WTC11 (cell line): ENCODE data around the gene TCEA2. TPM values are rescaled to one million over a fixed set of nuclear protein-coding genes. Genes with fewer than 3 reads are reported as not detected.

ENCODE experiments used
- ATAC-seq: fragments of 200-7000 bp; cut with Tn5 transposase; 2 replicates; pipeline ENCODE4 v1.10.0; 2021; ENCODE audit warnings: mild to moderate bottlenecking, moderate library complexity
- CTCF ChIA-PET: fragments of 300-600 bp; sonication (Branson Sonifier 250); formaldehyde crosslinking; loops from one replicate; lab custom pipeline; 2021; ENCODE audit warnings: antibody characterized with exemption; lab: Charles Lee
- POLR2A ChIA-PET: fragments of 350-600 bp; sonication (Branson Sonifier 250); formaldehyde crosslinking; loops from one replicate; lab custom pipeline; 2021; ENCODE audit warnings: antibody characterized with exemption; lab: Charles Lee
- DNase-seq: peaks from one replicate; pipeline ENCODE4 v3.0.0; 2021; ENCODE audit warnings: low spot score
- H3K27ac Mint-ChIP-seq: 2 replicates; pipeline ENCODE4 v1.8.0; 2021; ENCODE audit warnings: mixed read lengths
- H3K27me3 Mint-ChIP-seq: 2 replicates; pipeline ENCODE4 v1.8.0; 2021; ENCODE audit warnings: low read depth, mild to moderate bottlenecking, moderate library complexity, mixed read lengths
- H3K36me3 Mint-ChIP-seq: 2 replicates; pipeline ENCODE4 v1.8.0; 2021; ENCODE audit warnings: mixed read lengths
- H3K4me1 Mint-ChIP-seq: 2 replicates; pipeline ENCODE4 v1.8.0; 2022; ENCODE audit warnings: mixed read lengths
- H3K4me3 Mint-ChIP-seq: 2 replicates; pipeline ENCODE4 v1.8.0; 2021; ENCODE audit warnings: mild to moderate bottlenecking, moderate library complexity, mixed read lengths
- H3K9me3 Mint-ChIP-seq: 2 replicates; pipeline ENCODE4 v1.8.0; 2021; ENCODE audit warnings: mixed read lengths
- ATF1 ChIP-seq: sonication (generic); formaldehyde crosslinking; IDR thresholded peaks from 2 replicates; pipeline ENCODE4 v1.8.1; 2023; ENCODE audit warnings: mild to moderate bottlenecking, moderate library complexity, missing genetic modification reagents
- FOXJ3 ChIP-seq: sonication (generic); formaldehyde crosslinking; IDR thresholded peaks from 2 replicates; pipeline ENCODE4 v1.9.0; 2021; ENCODE audit warnings: missing genetic modification reagents, mild to moderate bottlenecking, borderline replicate concordance
- GABPB1 ChIP-seq: sonication (generic); formaldehyde crosslinking; IDR thresholded peaks from 2 replicates; pipeline ENCODE4 v1.8.1; 2023; ENCODE audit warnings: mild to moderate bottlenecking, missing genetic modification reagents
- OVOL2 ChIP-seq: fragments of 250-450 bp; sonication (Bioruptor Pico); IDR thresholded peaks from 2 replicates; pipeline ENCODE4 v1.9.0; 2021; ENCODE audit warnings: mild to moderate bottlenecking, borderline replicate concordance
- PRRX2 ChIP-seq: fragments of 250-450 bp; sonication (Bioruptor Pico); IDR thresholded peaks from 2 replicates; pipeline ENCODE4 v1.8.0; 2021; ENCODE audit warnings: mild to moderate bottlenecking
- RORB ChIP-seq: fragments of 250-450 bp; sonication (Bioruptor Pico); IDR thresholded peaks from 2 replicates; pipeline ENCODE4 v1.9.0; 2021; ENCODE audit warnings: mild to moderate bottlenecking
- SMAD4 ChIP-seq: sonication (generic); formaldehyde crosslinking; IDR thresholded peaks from 2 replicates; pipeline ENCODE4 v1.8.0; 2022; ENCODE audit warnings: mild to moderate bottlenecking, missing genetic modification reagents
- SOX15 ChIP-seq: fragments of 250-450 bp; sonication (Bioruptor Pico); IDR thresholded peaks from 2 replicates; pipeline ENCODE4 v1.9.0; 2021; ENCODE audit warnings: mild to moderate bottlenecking
- ZNF138 ChIP-seq: sonication (generic); formaldehyde crosslinking; conservative IDR thresholded peaks from 2 replicates; pipeline ENCODE4 v1.8.1; 2022; ENCODE audit warnings: mild to moderate bottlenecking, moderate library complexity, missing genetic modification reagents
- ZNF232 ChIP-seq: sonication (generic); formaldehyde crosslinking; IDR thresholded peaks from 2 replicates; pipeline ENCODE4 v1.8.0; 2022; ENCODE audit warnings: mild to moderate bottlenecking, missing genetic modification reagents
- total RNA-seq: library from RNA; stranded (reverse); gene quantifications from 3 replicates; pipeline ENCODE4 v1.2.3, GENCODE V29; 2021
- TF ChIP-seq, protein P1 (sequence below): sonication (generic); formaldehyde crosslinking; IDR thresholded peaks from 2 replicates; pipeline ENCODE4 v1.8.0; 2022; ENCODE audit warnings: mild to moderate bottlenecking, missing genetic modification reagents
- TF ChIP-seq, protein P2 (sequence below): sonication (generic); formaldehyde crosslinking; IDR thresholded peaks from 2 replicates; pipeline ENCODE4 v1.8.1; 2023; ENCODE audit warnings: mild to moderate bottlenecking, missing genetic modification reagents, moderate library complexity
- TF ChIP-seq, protein P3 (sequence below): fragments of 200-600 bp; IDR thresholded peaks from 2 replicates; pipeline ENCODE4 v1.8.0; 2022; ENCODE audit warnings: antibody characterized with exemption
- TF ChIP-seq, protein P4 (sequence below): fragments of 250-450 bp; sonication (Bioruptor Pico); IDR thresholded peaks from 2 replicates; pipeline ENCODE4 v2.1.2; 2022; ENCODE audit warnings: mild to moderate bottlenecking, moderate library complexity
- TF ChIP-seq, protein P5 (sequence below): sonication (generic); formaldehyde crosslinking; IDR thresholded peaks from 2 replicates; pipeline ENCODE4 v1.8.0; 2022; ENCODE audit warnings: mild to moderate bottlenecking, missing genetic modification reagents
- TF ChIP-seq, protein P6 (sequence below): sonication (generic); formaldehyde crosslinking; IDR thresholded peaks from 2 replicates; pipeline ENCODE4 v1.8.1; 2023; ENCODE audit warnings: mild to moderate bottlenecking, moderate library complexity, missing genetic modification reagents
- TF ChIP-seq, protein P7 (sequence below): fragments of 250-450 bp; sonication (Bioruptor Pico); IDR thresholded peaks from 2 replicates; pipeline ENCODE4 v1.9.0; 2021; ENCODE audit warnings: mild to moderate bottlenecking, borderline replicate concordance
- TF ChIP-seq, protein P8 (sequence below): fragments of 250-450 bp; sonication (Bioruptor Pico); IDR thresholded peaks from 2 replicates; pipeline ENCODE4 v1.8.0; 2021; ENCODE audit warnings: mild to moderate bottlenecking
- TF ChIP-seq, protein P9 (sequence below): sonication (generic); formaldehyde crosslinking; conservative IDR thresholded peaks from 2 replicates; pipeline ENCODE4 v1.8.1; 2023; ENCODE audit warnings: mild to moderate bottlenecking, low read depth, missing genetic modification reagents, moderate library complexity

TCEA2 gene
- total RNA-seq, 1 experiment from 2014 or later, result 55.8 TPM

DNA sequence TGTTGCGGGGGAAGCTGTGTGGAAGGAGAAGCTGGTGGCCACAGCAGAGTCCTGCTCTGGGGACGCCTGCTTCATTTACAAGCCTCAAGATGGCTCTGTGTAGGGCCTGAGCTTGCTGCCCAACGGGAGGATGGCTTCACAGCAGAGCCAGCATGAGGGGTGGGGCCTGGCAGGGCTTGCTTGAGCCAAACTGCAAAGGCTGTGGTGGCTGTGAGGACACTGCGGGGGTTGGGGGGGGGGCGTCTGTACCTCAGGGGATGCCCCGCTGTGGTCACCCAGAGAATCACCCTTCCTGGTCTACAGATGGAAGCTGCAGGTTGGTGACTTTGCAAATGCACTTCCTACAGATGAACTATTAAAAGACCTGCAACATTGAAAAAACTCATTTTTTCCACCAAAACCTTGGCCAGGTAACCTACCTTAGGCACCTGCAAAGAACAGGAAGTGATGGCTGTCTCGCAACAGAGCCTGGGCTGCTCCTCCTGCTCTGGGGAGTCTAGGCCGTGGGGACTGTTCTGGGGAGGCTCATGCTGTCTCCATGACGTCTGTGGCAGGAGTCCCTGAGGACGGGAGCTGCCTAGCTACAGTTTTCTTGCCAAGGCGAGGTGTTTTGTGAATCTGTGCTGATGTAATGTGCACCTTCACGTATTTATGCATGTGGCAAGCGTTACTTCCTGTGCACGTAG, 37.0 kb downstream of the TCEA2 start (continued):
- TF ChIP-seq GABPB1 (CRISPR knock-in tag) (no peak), FOXJ3 (CRISPR knock-in tag) (no peak), RORB (CRISPR knock-in tag) (no peak), ZNF232 (CRISPR knock-in tag) (no peak)

DNA sequence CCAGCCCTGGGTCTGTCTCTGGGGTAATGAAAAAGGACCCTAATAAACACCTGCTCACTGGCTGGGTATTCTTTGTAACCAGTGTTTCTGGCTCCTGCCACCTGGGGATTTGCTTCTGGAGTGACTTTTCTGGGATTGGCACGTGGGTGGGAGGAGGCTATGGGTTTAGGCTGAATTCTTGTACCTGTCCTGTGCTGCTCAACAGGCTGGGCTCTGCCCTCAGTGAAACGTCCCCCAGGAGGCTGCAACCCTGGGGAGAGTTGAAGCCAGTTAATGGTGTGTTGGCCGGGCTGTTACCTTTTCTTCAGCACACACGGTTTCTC, 37.5 kb downstream of the TCEA2 start:
- TF ChIP-seq ATF1 (CRISPR knock-in tag) (no peak), ZNF138 (CRISPR knock-in tag) (no peak), OVOL2 (CRISPR knock-in tag) (no peak), SOX15 (CRISPR knock-in tag) (no peak), PRRX2 (CRISPR knock-in tag) (no peak), SMAD4 (CRISPR knock-in tag) (no peak)
- TF ChIP-seq, protein P1, sequence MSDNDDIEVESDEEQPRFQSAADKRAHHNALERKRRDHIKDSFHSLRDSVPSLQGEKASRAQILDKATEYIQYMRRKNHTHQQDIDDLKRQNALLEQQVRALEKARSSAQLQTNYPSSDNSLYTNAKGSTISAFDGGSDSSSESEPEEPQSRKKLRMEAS (CRISPR knock-in tag), result no peak
- TF ChIP-seq, protein P2, sequence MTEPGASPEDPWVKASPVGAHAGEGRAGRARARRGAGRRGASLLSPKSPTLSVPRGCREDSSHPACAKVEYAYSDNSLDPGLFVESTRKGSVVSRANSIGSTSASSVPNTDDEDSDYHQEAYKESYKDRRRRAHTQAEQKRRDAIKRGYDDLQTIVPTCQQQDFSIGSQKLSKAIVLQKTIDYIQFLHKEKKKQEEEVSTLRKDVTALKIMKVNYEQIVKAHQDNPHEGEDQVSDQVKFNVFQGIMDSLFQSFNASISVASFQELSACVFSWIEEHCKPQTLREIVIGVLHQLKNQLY (CRISPR knock-in tag), result no peak
- TF ChIP-seq, protein P3, sequence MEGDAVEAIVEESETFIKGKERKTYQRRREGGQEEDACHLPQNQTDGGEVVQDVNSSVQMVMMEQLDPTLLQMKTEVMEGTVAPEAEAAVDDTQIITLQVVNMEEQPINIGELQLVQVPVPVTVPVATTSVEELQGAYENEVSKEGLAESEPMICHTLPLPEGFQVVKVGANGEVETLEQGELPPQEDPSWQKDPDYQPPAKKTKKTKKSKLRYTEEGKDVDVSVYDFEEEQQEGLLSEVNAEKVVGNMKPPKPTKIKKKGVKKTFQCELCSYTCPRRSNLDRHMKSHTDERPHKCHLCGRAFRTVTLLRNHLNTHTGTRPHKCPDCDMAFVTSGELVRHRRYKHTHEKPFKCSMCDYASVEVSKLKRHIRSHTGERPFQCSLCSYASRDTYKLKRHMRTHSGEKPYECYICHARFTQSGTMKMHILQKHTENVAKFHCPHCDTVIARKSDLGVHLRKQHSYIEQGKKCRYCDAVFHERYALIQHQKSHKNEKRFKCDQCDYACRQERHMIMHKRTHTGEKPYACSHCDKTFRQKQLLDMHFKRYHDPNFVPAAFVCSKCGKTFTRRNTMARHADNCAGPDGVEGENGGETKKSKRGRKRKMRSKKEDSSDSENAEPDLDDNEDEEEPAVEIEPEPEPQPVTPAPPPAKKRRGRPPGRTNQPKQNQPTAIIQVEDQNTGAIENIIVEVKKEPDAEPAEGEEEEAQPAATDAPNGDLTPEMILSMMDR, result no peak
- TF ChIP-seq, protein P4, sequence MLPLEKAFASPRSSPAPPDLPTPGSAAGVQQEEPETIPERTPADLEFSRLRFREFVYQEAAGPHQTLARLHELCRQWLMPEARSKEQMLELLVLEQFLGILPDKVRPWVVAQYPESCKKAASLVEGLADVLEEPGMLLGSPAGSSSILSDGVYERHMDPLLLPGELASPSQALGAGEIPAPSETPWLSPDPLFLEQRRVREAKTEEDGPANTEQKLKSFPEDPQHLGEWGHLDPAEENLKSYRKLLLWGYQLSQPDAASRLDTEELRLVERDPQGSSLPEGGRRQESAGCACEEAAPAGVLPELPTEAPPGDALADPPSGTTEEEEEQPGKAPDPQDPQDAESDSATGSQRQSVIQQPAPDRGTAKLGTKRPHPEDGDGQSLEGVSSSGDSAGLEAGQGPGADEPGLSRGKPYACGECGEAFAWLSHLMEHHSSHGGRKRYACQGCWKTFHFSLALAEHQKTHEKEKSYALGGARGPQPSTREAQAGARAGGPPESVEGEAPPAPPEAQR (CRISPR knock-in tag), result no peak
- TF ChIP-seq, protein P5, sequence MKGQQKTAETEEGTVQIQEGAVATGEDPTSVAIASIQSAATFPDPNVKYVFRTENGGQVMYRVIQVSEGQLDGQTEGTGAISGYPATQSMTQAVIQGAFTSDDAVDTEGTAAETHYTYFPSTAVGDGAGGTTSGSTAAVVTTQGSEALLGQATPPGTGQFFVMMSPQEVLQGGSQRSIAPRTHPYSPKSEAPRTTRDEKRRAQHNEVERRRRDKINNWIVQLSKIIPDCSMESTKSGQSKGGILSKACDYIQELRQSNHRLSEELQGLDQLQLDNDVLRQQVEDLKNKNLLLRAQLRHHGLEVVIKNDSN (CRISPR knock-in tag), result no peak
- TF ChIP-seq, protein P6, sequence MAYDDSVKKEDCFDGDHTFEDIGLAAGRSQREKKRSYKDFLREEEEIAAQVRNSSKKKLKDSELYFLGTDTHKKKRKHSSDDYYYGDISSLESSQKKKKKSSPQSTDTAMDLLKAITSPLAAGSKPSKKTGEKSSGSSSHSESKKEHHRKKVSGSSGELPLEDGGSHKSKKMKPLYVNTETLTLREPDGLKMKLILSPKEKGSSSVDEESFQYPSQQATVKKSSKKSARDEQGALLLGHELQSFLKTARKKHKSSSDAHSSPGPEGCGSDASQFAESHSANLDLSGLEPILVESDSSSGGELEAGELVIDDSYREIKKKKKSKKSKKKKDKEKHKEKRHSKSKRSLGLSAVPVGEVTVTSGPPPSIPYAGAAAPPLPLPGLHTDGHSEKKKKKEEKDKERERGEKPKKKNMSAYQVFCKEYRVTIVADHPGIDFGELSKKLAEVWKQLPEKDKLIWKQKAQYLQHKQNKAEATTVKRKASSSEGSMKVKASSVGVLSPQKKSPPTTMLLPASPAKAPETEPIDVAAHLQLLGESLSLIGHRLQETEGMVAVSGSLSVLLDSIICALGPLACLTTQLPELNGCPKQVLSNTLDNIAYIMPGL (CRISPR knock-in tag), result no peak
- TF ChIP-seq, protein P7, sequence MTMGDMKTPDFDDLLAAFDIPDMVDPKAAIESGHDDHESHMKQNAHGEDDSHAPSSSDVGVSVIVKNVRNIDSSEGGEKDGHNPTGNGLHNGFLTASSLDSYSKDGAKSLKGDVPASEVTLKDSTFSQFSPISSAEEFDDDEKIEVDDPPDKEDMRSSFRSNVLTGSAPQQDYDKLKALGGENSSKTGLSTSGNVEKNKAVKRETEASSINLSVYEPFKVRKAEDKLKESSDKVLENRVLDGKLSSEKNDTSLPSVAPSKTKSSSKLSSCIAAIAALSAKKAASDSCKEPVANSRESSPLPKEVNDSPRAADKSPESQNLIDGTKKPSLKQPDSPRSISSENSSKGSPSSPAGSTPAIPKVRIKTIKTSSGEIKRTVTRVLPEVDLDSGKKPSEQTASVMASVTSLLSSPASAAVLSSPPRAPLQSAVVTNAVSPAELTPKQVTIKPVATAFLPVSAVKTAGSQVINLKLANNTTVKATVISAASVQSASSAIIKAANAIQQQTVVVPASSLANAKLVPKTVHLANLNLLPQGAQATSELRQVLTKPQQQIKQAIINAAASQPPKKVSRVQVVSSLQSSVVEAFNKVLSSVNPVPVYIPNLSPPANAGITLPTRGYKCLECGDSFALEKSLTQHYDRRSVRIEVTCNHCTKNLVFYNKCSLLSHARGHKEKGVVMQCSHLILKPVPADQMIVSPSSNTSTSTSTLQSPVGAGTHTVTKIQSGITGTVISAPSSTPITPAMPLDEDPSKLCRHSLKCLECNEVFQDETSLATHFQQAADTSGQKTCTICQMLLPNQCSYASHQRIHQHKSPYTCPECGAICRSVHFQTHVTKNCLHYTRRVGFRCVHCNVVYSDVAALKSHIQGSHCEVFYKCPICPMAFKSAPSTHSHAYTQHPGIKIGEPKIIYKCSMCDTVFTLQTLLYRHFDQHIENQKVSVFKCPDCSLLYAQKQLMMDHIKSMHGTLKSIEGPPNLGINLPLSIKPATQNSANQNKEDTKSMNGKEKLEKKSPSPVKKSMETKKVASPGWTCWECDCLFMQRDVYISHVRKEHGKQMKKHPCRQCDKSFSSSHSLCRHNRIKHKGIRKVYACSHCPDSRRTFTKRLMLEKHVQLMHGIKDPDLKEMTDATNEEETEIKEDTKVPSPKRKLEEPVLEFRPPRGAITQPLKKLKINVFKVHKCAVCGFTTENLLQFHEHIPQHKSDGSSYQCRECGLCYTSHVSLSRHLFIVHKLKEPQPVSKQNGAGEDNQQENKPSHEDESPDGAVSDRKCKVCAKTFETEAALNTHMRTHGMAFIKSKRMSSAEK, result no peak
- TF ChIP-seq, protein P8, sequence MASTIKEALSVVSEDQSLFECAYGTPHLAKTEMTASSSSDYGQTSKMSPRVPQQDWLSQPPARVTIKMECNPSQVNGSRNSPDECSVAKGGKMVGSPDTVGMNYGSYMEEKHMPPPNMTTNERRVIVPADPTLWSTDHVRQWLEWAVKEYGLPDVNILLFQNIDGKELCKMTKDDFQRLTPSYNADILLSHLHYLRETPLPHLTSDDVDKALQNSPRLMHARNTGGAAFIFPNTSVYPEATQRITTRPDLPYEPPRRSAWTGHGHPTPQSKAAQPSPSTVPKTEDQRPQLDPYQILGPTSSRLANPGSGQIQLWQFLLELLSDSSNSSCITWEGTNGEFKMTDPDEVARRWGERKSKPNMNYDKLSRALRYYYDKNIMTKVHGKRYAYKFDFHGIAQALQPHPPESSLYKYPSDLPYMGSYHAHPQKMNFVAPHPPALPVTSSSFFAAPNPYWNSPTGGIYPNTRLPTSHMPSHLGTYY (CRISPR knock-in tag), result no peak
- TF ChIP-seq, protein P9, sequence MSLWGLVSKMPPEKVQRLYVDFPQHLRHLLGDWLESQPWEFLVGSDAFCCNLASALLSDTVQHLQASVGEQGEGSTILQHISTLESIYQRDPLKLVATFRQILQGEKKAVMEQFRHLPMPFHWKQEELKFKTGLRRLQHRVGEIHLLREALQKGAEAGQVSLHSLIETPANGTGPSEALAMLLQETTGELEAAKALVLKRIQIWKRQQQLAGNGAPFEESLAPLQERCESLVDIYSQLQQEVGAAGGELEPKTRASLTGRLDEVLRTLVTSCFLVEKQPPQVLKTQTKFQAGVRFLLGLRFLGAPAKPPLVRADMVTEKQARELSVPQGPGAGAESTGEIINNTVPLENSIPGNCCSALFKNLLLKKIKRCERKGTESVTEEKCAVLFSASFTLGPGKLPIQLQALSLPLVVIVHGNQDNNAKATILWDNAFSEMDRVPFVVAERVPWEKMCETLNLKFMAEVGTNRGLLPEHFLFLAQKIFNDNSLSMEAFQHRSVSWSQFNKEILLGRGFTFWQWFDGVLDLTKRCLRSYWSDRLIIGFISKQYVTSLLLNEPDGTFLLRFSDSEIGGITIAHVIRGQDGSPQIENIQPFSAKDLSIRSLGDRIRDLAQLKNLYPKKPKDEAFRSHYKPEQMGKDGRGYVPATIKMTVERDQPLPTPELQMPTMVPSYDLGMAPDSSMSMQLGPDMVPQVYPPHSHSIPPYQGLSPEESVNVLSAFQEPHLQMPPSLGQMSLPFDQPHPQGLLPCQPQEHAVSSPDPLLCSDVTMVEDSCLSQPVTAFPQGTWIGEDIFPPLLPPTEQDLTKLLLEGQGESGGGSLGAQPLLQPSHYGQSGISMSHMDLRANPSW, result no peak
- H3K27me3 Mint-ChIP-seq, result peaks cover 22% of the 10 kb centered on the region
- no peak overlapping the region for H3K4me3 Mint-ChIP-seq
- peaks cover 13% of the 10 kb centered on the region for H3K9me3 Mint-ChIP-seq
- ChIA-PET POLR2A (no interaction called here), CTCF (interaction anchor here (4.5 to 4.7 kb wide), 2 partner anchors 16 to 19 kb away, joined by 75 to 77 read pairs; partner anchors contain the start of gene LKAAEAR1)
- ATAC-seq, result no peak
- H3K4me1 Mint-ChIP-seq, result peaks cover 8% of the 10 kb centered on the region
- H3K36me3 Mint-ChIP-seq, result peaks cover 6% of the 10 kb centered on the region
- no peak for DNase-seq
- H3K27ac Mint-ChIP-seq, result no peak overlapping the region
